HL-60 (cell line): ENCODE measurements around the gene AHCTF1.

Experiments
- TF ChIP-seq, protein P1 (sequence below): IDR thresholded peaks from one replicate; pipeline ENCODE4 v1.5.1; 2011; ENCODE audit warnings: low read length, control low read depth, inconsistent platforms; ENCODE audit not compliant: insufficient read depth
- TF ChIP-seq, protein P2 (sequence below): IDR thresholded peaks from 2 replicates; pipeline ENCODE4 v1.6.1; 2012; ENCODE audit warnings: low read depth; ENCODE audit not compliant: insufficient replicate concordance

- TF ChIP-seq, protein P1, sequence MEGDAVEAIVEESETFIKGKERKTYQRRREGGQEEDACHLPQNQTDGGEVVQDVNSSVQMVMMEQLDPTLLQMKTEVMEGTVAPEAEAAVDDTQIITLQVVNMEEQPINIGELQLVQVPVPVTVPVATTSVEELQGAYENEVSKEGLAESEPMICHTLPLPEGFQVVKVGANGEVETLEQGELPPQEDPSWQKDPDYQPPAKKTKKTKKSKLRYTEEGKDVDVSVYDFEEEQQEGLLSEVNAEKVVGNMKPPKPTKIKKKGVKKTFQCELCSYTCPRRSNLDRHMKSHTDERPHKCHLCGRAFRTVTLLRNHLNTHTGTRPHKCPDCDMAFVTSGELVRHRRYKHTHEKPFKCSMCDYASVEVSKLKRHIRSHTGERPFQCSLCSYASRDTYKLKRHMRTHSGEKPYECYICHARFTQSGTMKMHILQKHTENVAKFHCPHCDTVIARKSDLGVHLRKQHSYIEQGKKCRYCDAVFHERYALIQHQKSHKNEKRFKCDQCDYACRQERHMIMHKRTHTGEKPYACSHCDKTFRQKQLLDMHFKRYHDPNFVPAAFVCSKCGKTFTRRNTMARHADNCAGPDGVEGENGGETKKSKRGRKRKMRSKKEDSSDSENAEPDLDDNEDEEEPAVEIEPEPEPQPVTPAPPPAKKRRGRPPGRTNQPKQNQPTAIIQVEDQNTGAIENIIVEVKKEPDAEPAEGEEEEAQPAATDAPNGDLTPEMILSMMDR, result no peak
- TF ChIP-seq, protein P2, sequence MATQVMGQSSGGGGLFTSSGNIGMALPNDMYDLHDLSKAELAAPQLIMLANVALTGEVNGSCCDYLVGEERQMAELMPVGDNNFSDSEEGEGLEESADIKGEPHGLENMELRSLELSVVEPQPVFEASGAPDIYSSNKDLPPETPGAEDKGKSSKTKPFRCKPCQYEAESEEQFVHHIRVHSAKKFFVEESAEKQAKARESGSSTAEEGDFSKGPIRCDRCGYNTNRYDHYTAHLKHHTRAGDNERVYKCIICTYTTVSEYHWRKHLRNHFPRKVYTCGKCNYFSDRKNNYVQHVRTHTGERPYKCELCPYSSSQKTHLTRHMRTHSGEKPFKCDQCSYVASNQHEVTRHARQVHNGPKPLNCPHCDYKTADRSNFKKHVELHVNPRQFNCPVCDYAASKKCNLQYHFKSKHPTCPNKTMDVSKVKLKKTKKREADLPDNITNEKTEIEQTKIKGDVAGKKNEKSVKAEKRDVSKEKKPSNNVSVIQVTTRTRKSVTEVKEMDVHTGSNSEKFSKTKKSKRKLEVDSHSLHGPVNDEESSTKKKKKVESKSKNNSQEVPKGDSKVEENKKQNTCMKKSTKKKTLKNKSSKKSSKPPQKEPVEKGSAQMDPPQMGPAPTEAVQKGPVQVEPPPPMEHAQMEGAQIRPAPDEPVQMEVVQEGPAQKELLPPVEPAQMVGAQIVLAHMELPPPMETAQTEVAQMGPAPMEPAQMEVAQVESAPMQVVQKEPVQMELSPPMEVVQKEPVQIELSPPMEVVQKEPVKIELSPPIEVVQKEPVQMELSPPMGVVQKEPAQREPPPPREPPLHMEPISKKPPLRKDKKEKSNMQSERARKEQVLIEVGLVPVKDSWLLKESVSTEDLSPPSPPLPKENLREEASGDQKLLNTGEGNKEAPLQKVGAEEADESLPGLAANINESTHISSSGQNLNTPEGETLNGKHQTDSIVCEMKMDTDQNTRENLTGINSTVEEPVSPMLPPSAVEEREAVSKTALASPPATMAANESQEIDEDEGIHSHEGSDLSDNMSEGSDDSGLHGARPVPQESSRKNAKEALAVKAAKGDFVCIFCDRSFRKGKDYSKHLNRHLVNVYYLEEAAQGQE, result peak; percentile 78
Observed at GRCh38 chr1:246931549-246932365, at the start of gene AHCTF1.
